GM12872 (cell line): ENCODE results near the gene CCM2.

Source experiments
- CTCF ChIP-seq: IDR thresholded peaks from 3 replicates; pipeline ENCODE4 v1.5.1; 2011; ENCODE audit warnings: low read depth, mild to moderate bottlenecking, low read length, moderate library complexity; ENCODE audit not compliant: insufficient read depth

CCM2 gene

GRCh38 chr7:45064047-45064725, 64.2 kb downstream of the CCM2 start:
- no peak for TF ChIP-seq CTCF

GRCh38 chr7:45065031-45065995, 65.3 kb downstream of the CCM2 start:
- no peak for TF ChIP-seq CTCF

GRCh38 chr7:45066409-45066808, 66.4 kb downstream of the CCM2 start:
- no peak for TF ChIP-seq CTCF

DNA sequence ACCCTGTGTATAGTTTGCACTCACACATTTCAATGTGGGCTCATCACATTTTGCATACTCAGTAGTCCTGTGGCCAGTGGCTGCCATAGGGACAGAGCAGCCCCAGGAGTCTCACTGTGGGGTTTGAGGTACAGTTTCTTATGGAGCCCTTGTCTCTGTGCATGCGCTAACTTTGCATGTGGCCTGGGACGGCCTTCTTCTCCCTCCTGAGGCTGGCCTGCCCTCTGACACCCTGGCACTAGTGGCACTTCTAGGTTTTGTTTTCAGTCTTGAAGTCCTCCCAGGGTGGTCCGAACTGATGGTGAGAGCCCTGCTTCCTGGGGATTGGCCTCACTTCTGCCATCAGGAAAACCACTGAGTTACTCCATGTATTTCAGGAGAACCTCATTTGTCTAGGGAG, 67.6 kb downstream of the CCM2 start:
- TF ChIP-seq CTCF = no peak

DNA sequence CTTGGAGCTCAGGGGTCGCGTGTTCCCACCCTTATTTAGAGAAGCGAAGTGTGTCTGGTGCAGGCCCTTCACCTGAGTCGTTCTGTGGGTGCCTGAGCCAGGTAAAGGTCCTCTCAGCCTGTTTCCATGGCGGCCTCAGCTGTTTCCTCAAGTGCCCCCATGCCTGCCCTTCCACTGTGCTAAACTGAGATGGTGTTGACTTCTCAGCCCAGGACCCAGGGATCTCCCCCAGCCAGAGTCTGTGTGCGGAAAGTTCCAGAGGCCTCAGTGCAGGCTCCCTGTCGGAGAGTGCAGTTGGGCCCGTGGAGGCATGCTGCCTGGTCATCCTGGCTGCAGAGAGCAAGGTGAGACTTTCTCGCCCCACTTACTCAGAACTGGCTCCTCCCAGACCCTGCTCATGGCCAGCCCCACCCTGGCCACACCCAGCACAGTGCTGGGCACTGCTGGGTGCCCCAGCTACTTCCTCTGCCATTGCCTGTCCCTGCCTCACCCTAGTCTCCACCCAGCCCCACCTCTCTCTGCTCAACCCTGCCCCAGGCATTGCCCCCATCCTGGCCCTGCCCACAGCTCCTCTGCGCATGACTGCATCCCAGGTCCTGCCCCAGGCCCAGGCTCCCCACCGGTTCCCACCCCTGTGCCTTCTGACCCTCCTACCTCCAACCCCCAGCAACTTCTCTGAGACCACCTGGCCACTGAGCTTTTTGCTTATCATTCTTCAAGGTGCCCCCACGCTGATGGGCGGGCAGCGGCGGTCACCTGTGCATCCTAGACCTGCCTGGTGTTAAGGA, 68.4 kb downstream of the CCM2 start:
- TF ChIP-seq CTCF = no peak

GRCh38 chr7:45069444-45070253, 69.6 kb downstream of the CCM2 start:
- TF ChIP-seq CTCF = peak; percentile 33; the same call in 2 of the 3 replicates
